Inferior parietal cortex (tissue), 1 donor: ENCODE data around the gene DNAJA2.
"Not testable (repeated sequence)": the region's sequence is repeated elsewhere in the genome, so short reads cannot be mapped to it uniquely, and the experiment has no call there.

Experiments used
- DNase-seq: peaks from one replicate; pipeline ENCODE4 v3.0.0-alpha.2; 2016; ENCODE audit errors: extremely low spot score

Gene DNAJA2

GRCh38 chr16:46973207-46973995, at the start of gene DNAJA2:
TSS of gene DNAJA2 (minus strand) at chr16:46973674. CDS start at chr16:46973572, 102 bp downstream.
- peak; percentile 89 for DNase-seq

- DNase-seq: peak; percentile 61
Measured at GRCh38 chr16:47019568-47019967, 46.1 kb upstream of the DNAJA2 start.

GRCh38 chr16:47018223-47018891, 44.9 kb upstream of the DNAJA2 start:
- no peak for DNase-seq

- DNase-seq: no peak
Measured at GRCh38 chr16:47017636-47018035, 44.2 kb upstream of the DNAJA2 start.

GRCh38 chr16:47016700-47017133, 43.2 kb upstream of the DNAJA2 start:
- DNase-seq: no peak

- DNase-seq: no peak
Measured at GRCh38 chr16:47013910-47014309, 40.4 kb upstream of the DNAJA2 start.

GRCh38 chr16:47013172-47013571, 39.7 kb upstream of the DNAJA2 start:
- no peak for DNase-seq

- not testable (repeated sequence) for DNase-seq
Measured at GRCh38 chr16:47010812-47011211, 37.3 kb upstream of the DNAJA2 start.

- DNase-seq: no peak
Measured at GRCh38 chr16:47008612-47009011, 35.1 kb upstream of the DNAJA2 start.

GRCh38 chr16:47008174-47008573, 34.7 kb upstream of the DNAJA2 start:
- no peak for DNase-seq

- DNase-seq: no peak
Measured at GRCh38 chr16:47004652-47005051, 31.2 kb upstream of the DNAJA2 start.

GRCh38 chr16:47000066-47000465, 26.6 kb upstream of the DNAJA2 start:
- not testable (repeated sequence) for DNase-seq

- DNase-seq: no peak
Measured at GRCh38 chr16:46997844-46998243, 24.4 kb upstream of the DNAJA2 start.

GRCh38 chr16:46996952-46997458, 23.5 kb upstream of the DNAJA2 start:
- no peak for DNase-seq

GRCh38 chr16:46996391-46996790, 22.9 kb upstream of the DNAJA2 start:
- DNase-seq: no peak

GRCh38 chr16:46991729-46992704, 18.5 kb upstream of the DNAJA2 start:
- no peak for DNase-seq

- DNase-seq: no peak
Measured at GRCh38 chr16:46986896-46987295, 13.4 kb upstream of the DNAJA2 start.

GRCh38 chr16:46986438-46986837, 13.0 kb upstream of the DNAJA2 start:
- no peak for DNase-seq

GRCh38 chr16:46982335-46982734, 8.9 kb upstream of the DNAJA2 start:
- DNase-seq: no peak

GRCh38 chr16:46980926-46981325, 7.5 kb upstream of the DNAJA2 start:
- DNase-seq: no peak

- no peak for DNase-seq
Measured at GRCh38 chr16:46976550-46976949, 3.1 kb upstream of the DNAJA2 start.
